GM19239 (cell line): Measurements from ENCODE around the gene KCTD4.

ENCODE experiments used
- DNase-seq: peaks from one replicate; pipeline ENCODE4 v3.0.0; 2011; ENCODE audit warnings: low spot score; ENCODE audit not compliant: insufficient read length
- FAIRE-seq: peaks from 2 replicates; lab custom pipeline; 2011; peaks lifted over from hg19 to GRCh38; lab: Jason Lieb, UNC

KCTD4 gene

GRCh38 chr13:45180303-45180702, 20.5 kb downstream of the KCTD4 start:
- DNase-seq (no peak), FAIRE-seq (no peak)

GRCh38 chr13:45179428-45179827, 21.4 kb downstream of the KCTD4 start:
- FAIRE-seq (no peak), DNase-seq (no peak)

GRCh38 chr13:45178349-45179162, 22.3 kb downstream of the KCTD4 start:
- DNase-seq (no peak), FAIRE-seq (no peak)

- no peak for FAIRE-seq
These were observed 26.4 kb downstream of the KCTD4 start for GRCh38 chr13:45174478-45174877.

GRCh38 chr13:45168555-45168930, 32.3 kb downstream of the KCTD4 start:
- DNase-seq (no peak), FAIRE-seq (no peak)

More at GRCh38 chr13:45174478-45174877, 26.4 kb downstream of the KCTD4 start:
- no peak for DNase-seq

- DNase-seq (no peak), FAIRE-seq (no peak)
These were observed 33.0 kb downstream of the KCTD4 start for GRCh38 chr13:45167611-45168554.

GRCh38 chr13:45166858-45167257, 34.0 kb downstream of the KCTD4 start:
- DNase-seq (no peak), FAIRE-seq (no peak)

- DNase-seq (no peak), FAIRE-seq (no peak)
These were observed 38.0 kb downstream of the KCTD4 start for GRCh38 chr13:45162821-45163220.

- no peak for DNase-seq
These were observed 38.7 kb downstream of the KCTD4 start for GRCh38 chr13:45162194-45162593.

GRCh38 chr13:45156565-45157361, 44.1 kb downstream of the KCTD4 start:
- DNase-seq: no peak
- peak; percentile 88 for FAIRE-seq

More at GRCh38 chr13:45162194-45162593, 38.7 kb downstream of the KCTD4 start:
- no peak for FAIRE-seq

GRCh38 chr13:45149964-45150363, 50.9 kb downstream of the KCTD4 start:
- DNase-seq: no peak
- FAIRE-seq: no peak

- FAIRE-seq (no peak), DNase-seq (no peak)
These were observed 57.5 kb downstream of the KCTD4 start for GRCh38 chr13:45143346-45143751.
